C4-2B (cell line): Measurements from ENCODE around the gene JTB.

ENCODE experiments used
- H3K27ac ChIP-seq: fragments of 450-650 bp; 2 replicates; pipeline ENCODE4 v1.5.1; 2017
- ZFX ChIP-seq: fragments of 450-650 bp; IDR thresholded peaks from 2 replicates; pipeline ENCODE4 v1.6.1; 2017
- TF ChIP-seq, protein P1 (sequence below): fragments of 450-650 bp; conservative IDR thresholded peaks from 2 replicates; pipeline ENCODE4 v1.5.1; 2017; ENCODE audit warnings: mild to moderate bottlenecking

Gene JTB

DNA sequence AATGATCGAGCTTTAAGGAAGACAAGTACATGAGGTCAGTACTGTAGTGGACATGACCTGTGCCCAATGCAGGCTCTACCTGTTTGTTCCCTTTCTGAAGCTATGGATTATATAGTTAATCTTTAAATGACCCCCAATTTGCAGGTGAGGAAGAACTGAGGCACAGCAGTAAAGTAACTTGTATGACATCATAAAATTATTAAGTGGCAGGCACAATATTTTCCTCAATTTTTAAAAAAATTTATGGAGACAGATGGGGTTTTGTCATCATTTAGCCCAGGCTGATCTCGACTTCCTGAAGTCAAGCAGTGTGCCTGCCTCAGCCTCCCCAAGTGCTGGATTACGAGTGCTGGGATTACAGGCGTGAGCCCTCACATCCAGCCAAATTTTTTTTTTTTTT is 51.1 kb downstream of the JTB start:
- TF ChIP-seq, protein P1, sequence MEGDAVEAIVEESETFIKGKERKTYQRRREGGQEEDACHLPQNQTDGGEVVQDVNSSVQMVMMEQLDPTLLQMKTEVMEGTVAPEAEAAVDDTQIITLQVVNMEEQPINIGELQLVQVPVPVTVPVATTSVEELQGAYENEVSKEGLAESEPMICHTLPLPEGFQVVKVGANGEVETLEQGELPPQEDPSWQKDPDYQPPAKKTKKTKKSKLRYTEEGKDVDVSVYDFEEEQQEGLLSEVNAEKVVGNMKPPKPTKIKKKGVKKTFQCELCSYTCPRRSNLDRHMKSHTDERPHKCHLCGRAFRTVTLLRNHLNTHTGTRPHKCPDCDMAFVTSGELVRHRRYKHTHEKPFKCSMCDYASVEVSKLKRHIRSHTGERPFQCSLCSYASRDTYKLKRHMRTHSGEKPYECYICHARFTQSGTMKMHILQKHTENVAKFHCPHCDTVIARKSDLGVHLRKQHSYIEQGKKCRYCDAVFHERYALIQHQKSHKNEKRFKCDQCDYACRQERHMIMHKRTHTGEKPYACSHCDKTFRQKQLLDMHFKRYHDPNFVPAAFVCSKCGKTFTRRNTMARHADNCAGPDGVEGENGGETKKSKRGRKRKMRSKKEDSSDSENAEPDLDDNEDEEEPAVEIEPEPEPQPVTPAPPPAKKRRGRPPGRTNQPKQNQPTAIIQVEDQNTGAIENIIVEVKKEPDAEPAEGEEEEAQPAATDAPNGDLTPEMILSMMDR = no peak
- TF ChIP-seq ZFX = no peak
- H3K27ac ChIP-seq = no peak overlapping the region
